PC-9 (cell line): ENCODE results near the gene SNTG2.

Experiments used
- CTCF ChIP-seq: fragments of 200-600 bp; sonication (generic); conservative IDR thresholded peaks from 2 replicates; pipeline ENCODE4 v1.6.1; 2017; ENCODE audit warnings: mixed run types, antibody characterized with exemption, mild to moderate bottlenecking, moderate library complexity
- EZH2 ChIP-seq: fragments of 200-600 bp; sonication (generic); IDR thresholded peaks from 2 replicates; pipeline ENCODE4 v1.8.0; 2017; ENCODE audit warnings: antibody characterized with exemption, low read depth

DNA sequence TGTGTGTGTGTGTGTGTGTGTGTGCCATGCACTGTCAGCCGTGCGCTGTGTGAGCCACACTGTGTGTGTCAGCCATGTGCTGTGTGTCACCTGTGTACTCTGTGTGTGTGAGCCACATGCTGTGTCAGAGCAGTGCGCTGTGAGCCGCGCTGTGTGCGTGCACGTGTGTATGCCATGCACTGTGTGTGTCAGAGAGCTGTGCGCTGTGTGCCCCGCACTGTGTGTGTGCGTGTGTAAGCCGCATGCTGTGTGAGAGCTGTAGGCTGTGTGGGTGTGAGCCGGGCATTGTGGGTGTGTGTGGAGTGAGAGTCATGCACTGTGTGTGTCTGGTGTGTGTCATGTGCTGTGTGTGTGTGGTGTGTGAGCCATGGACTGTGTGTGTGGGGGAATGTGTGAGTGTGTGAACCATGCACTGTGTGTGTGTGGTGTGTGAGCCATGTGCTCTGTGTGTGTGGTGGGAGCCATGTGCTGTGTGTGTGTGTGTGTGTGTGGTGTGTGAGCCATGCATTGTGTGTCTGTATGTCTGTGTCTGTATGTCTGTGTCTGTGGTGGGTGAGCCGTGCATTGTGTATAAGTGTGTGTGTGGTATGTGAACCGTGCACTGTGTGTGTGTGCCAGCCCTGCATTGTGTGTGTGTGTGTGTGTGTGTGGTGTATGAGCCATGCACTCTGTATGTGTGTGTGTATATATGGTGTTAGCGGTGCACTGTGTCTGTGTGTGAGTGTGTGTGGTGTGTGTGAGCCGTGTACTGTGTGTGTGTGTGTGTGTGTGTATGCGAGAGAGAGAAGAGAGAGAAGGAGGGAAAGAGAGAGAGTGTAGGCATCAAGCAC is 356.3 kb downstream of the SNTG2 start:
- TF ChIP-seq EZH2, result no peak
- TF ChIP-seq CTCF, result no peak
